ENCODE results near the gene SLC6A8.

GRCh38 chrX:153694687-153695270, 7.1 kb downstream of the SLC6A8 start:
- TF ChIP-seq POLR2A (IDR thresholded peaks at IDR 0.05; ENCODE audit: low read length) = no peak
- TF ChIP-seq GATA1 (IDR thresholded peaks at IDR 0.05; ENCODE audit: low read depth, low read length) = no peak

Measured in erythroblast (primary cell).